OCI-LY7 (cell line): ENCODE data around the gene RAP1A.

Experiments
- EZH2phosphoT487 ChIP-seq: fragments of 200-600 bp; sonication (generic); IDR thresholded peaks from 2 replicates; pipeline ENCODE4 v1.6.1; 2018; ENCODE audit warnings: low read depth, borderline replicate concordance, mild to moderate bottlenecking, mixed run types, antibody characterized with exemption, low read length, moderate library complexity, mixed read lengths
- TF ChIP-seq, protein P1 (sequence below): fragments of 200-600 bp; sonication (generic); conservative IDR thresholded peaks from 2 replicates; pipeline ENCODE4 v1.5.1; 2014; ENCODE audit warnings: mild to moderate bottlenecking, antibody characterized with exemption, low read length, moderate library complexity, mixed read lengths

DNA sequence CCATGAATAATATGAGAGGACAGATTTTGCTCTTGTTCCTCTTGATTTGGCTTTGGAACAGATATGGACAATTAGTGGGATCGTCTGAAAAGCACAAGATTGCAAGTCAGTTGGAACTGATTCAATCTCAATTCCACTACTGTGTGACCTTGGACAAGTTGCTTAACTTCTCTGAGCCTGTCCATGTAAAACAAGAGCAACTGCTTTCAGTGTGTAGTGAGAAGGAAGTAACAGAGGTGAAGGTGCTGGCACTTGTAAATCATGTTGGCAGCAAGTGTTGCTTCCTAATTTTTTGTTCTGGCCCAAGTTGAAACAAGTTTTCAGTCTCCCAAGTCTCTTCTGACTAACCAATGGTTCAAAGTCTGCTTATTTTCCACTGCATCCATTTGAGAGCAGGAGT, 104.3 kb downstream of the RAP1A start:
- TF ChIP-seq, protein P1, sequence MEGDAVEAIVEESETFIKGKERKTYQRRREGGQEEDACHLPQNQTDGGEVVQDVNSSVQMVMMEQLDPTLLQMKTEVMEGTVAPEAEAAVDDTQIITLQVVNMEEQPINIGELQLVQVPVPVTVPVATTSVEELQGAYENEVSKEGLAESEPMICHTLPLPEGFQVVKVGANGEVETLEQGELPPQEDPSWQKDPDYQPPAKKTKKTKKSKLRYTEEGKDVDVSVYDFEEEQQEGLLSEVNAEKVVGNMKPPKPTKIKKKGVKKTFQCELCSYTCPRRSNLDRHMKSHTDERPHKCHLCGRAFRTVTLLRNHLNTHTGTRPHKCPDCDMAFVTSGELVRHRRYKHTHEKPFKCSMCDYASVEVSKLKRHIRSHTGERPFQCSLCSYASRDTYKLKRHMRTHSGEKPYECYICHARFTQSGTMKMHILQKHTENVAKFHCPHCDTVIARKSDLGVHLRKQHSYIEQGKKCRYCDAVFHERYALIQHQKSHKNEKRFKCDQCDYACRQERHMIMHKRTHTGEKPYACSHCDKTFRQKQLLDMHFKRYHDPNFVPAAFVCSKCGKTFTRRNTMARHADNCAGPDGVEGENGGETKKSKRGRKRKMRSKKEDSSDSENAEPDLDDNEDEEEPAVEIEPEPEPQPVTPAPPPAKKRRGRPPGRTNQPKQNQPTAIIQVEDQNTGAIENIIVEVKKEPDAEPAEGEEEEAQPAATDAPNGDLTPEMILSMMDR = no peak
- TF ChIP-seq EZH2phosphoT487 = no peak
